NOMO-1 treated with DMSO at 0.1 percent for 48 hours (cell line): ENCODE results near the gene CACNA1D.

Experiments used
- DNase-seq: peaks from one replicate; lab custom pipeline; 2025; ENCODE audit not compliant: unreplicated experiment; lab: John Stamatoyannopoulos, UW

CACNA1D gene

DNA sequence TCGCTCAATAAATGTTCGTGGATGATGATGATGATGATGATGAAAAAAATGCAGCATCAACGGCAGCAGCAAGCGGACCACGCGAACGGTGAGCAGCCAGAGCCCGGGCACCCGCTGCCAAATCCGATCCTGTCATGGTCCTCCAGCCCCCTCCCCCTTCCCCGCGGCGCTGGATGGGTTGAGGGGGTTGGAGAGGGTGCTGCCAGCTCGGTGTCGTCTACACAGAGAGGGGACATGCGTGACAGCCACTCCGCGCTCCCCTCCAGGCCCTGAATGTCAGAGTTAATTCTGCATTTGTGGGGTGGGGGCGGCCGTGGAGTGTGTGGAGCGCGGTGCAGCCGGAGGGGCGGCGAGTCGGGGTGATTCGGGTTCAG lies 722 bp downstream of the CACNA1D start:
- DNase-seq = no peak

DNA sequence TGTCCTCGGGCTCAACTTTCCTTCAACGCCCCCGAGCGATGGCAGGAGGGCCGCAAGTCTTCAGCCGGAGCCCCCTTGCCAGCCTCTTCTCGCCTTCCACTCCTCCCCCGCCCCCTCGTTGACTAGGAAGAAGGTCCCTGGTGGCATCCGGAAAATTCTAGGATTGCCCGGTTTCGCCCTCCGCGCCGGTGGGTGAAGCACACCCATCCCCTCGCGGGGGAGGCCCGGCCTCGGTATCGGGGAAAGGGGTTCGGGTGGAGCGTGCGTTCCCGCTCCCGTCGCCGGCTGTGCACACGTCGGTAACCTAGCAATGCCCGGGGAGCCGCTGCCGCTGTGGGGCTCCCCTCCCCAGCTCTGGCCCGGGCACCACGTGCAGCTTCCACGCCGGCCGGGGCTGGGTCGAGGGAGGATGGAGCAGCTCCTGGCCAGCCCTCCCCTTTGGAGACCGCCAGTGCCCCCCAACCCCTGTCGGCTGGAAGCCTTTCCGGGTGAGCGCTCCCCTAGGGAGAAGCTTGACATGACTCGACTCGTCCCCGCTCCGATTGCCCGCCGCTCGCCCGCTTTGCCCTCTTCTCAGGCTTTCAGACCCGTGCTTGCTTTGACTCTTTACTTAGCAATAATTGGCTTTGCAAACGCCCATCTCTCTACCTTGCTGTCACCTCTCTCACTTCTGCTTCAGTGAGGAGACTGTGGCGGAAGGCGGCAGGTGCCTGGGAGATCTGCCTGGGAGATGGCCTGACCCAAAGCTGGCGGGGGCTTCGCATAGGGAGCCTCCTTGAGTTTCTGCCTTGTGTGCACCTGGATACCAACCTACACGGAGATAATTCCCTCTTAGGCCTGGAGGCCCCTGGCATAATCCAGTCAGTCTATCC lies 1.3 kb downstream of the CACNA1D start:
- DNase-seq = no peak

DNA sequence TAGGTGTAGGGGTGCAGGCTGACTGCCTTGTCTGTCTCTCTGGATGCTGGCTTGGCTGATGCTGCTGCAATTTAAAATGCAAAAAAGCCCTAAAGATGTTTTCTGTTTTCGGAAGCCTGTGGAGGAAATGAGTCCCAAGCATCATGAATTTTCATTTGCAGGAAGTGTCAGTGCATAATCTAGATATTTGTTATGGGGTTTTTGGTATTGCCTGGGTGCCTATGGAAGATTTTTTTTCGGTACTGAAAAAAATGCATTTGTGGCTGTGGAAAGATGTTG lies 1.9 kb downstream of the CACNA1D start:
- DNase-seq = no peak

DNA sequence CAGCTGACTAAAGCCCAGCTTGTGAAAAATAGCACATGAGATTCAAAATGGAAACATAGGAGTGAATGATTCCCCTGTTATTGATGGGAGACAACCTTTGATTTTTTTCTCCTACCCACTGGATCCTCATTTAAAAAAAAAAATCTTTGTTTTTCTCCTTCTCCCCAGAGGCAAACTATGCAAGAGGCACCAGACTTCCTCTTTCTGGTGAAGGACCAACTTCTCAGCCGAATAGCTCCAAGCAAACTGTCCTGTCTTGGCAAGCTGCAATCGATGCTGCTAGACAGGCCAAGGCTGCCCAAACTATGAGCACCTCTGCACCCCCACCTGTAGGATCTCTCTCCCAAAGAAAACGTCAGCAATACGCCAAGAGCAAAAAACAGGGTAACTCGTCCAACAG lies 2.6 kb downstream of the CACNA1D start:
- no peak for DNase-seq

DNA sequence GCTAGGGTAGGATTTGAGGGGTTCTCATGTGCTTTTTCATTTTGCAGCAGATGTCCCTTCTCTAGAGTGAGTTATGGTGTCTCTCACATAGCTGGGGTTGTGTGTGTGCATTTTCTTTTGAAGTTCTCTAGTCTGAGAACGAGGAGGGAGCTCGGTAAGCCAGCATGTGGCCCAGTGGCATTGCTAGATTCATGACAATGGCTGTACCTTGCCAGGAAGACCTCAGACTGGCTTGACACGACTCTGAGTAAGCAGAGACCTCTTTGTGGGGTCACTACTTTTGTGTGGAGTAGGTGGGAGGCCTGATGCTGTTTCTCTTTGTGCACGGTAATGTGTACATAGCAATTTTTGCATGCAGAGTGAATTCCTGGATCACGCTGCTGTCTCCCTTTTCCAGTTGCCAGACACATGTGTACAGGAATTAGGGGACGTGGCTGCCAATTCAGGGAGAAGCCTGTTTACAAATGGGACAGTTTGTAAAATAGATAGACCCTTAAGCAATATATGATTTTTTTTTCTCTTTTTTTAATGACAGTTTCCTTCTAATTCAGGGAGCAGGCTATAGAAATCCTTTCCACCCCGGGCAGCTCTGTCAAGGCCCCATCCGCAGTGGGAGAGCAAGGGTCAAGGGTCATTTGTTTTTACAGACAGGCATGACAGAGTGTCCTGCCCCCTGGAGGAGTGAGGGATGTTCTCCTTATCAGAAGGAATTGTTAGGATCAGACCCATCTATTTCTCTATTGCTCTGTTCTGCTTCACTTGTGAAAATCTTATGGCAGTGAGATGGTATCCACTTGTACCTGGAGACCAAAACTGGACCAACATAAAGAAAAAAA lies 4.6 kb downstream of the CACNA1D start:
- DNase-seq = no peak

DNA sequence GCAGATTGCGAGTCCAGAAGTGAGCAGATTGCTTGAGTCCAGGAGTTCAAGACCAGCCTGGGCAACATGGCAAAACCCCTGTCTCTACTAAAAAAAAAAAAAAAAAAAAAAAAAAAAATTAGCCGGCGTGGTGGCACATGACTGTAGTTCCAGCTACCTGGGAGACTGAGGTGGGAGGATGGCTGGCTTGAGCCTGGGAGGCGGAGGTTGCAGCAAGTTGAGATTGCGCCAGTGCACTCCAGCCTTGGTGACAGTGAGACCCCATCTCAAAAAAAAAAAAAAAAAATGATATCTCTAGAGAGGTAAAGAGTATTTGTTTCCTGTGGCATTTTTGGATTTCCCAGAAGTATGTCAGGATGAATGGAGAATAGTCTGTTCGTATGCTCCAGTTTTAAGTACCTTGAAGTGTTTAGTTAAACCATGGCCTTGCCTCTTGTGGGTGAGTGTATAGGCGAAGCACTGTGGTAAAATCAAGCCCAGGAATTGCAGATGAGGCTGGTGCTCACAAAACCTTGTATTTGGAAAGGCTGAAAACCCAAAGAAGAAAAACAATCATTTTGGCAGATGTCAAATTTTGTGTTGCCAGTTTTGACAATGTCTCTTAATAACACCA lies 5.9 kb downstream of the CACNA1D start:
- DNase-seq = no peak

DNA sequence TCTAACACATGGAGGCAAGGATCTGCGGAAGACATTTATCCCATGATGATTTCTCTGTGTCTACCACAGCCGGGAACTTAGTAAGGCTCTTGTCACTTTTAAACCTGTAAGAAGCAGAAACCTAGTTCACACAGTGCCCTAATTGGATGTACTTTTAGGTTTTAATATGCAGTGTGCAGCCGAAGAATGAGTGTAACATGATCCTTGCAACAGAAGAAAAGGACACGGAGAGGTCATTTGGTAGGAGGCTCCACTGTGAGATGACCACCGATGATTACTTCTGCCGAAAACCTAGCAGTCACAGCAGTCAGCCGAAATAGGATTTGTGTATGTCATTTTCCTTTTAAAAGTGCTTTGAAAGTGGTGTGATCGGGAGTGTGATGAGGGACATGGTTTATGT lies 6.8 kb downstream of the CACNA1D start:
- DNase-seq = no peak

DNA sequence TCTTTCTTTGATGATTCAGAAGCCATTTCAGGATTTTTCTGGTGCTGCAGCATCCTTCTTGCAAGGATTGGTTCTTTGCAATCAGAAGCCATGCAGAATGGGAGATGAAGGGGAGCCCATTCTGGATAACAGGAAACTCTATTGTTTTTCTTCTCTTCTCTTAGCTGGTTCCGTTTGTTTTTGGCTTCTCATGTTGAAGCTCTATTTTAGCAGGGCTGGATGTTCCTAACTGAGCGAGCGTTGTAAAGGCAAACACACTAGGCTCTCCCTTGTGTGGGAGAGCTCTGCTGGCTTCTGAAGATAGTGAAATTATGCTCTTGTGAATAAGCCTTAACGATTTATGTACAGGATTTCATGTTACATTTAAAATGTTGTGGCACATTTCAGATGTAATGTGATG lies 8.3 kb downstream of the CACNA1D start:
- DNase-seq = no peak

DNA sequence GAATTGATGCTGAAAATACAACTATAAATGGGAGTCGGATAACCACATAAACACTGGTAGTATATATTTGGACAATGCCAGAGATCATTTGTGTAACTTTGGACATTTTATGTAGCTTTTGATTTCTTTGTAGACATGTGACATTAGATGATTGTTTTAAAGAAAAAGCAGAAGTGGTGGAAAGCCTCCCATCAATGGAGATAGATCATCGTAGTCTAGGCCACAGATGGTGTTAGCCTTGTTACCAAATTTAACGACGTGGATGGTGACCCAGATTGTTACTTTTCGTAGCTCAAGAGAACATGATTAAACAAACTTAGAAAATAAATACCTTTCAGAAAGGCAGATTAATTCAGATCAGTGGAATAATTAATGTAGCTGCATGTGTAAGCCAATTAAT lies 8.8 kb downstream of the CACNA1D start:
- no peak for DNase-seq

DNA sequence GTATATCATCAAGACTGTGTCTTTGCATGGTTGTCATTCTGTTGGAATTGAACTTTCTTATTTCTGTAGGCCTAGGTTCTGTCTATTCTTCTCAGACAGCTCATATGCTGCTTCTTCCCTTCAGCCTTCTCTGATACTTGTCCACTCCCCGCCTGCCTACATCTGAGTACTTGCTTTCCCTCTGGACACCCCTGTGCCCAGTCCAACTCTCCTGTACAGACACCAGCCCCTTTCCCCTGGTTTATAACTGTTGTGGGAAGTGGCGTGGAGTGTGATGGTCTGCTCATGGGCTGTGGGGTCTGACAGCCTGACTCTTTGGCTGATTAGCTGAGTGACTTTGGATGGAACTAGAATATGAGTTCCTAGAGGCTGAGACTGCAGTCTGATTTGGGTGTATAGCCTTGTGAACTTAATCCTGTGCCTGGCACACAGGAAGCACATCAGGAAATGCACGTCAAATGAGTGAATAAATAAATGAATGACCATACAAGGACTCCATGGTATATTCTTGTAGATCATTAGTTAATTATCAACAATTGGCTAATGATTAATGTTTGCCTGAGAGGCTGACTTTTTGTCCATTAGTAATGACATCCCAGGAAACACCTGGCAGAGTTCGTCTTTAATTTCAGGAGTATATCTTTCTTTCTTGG lies 11.8 kb downstream of the CACNA1D start:
- DNase-seq = no peak

DNA sequence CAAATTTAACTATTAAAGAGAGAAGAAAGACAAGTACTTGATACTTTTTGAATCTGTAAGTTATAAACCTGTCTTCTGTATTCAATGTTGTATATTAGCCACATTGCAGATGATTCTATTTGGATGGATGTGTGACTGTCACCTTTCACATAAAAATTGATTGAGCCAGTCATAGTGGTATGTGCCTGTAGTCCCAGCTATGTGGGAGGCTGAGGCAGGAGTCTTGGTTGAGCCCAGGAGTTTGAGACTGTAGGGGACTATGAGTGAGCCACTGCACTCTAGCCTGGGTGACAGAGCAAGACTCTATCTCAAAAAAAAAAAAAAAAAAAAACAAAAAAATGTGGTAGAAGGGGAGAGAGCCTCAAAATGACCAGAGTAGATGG lies 12.3 kb downstream of the CACNA1D start:
- DNase-seq = no peak

DNA sequence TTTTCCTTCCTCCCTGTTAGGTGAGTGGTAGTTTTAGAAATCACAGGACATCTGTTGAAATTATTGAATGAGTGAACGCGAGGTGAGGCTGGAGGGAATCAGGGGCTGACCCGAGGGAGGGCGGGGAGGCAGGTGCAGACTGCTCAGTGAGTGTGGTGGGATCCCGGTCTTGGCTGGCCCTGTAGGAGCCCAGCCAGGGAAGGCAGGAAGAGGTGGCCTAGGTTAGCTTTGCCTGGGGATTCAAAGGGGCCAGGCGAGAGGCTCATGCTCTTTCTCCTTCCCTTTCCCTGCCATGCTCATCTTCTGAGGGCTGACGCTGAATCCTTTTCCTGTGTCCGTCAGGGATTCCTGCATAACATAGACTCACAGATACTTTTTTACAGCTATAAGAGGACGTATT lies 15.1 kb downstream of the CACNA1D start:
- DNase-seq = no peak

DNA sequence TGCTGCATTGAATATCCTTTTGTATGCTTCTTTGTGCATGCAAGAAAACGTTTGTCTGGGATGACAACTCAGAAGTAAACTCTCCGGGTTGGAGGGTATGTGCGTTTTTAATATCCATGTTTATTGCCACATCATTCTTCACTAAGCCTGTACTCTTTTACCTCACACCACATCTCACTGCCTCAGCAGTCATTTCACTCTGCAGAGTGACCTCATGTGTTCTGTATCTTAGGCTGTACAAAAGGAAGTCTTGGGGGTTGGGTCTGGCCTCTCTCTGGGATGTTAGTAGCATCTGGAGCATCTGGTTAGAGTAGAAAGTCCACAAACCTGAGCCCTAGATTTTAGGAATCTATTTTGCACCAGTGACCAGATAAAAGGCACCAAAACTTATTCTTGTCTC lies 16.1 kb downstream of the CACNA1D start:
- no peak for DNase-seq

DNA sequence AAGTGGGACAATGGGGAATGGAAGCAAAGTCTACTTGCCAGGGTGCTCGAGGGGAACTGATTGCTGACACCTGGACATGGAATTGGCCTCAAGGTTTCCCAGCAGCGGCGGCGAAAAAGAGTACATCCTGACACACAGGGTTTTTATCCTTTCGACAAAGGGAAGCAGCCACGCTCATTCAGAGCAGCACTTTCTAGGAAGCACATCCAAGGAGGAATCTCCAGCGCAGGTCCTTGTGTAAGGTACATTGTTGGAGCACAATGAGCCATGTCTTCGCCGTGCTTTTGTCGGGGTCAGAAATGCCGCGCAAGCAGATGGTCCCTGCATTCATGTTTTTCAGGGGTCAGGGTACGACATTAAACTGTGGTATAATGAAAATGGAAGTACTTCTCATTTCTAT lies 16.8 kb downstream of the CACNA1D start:
- DNase-seq = no peak

DNA sequence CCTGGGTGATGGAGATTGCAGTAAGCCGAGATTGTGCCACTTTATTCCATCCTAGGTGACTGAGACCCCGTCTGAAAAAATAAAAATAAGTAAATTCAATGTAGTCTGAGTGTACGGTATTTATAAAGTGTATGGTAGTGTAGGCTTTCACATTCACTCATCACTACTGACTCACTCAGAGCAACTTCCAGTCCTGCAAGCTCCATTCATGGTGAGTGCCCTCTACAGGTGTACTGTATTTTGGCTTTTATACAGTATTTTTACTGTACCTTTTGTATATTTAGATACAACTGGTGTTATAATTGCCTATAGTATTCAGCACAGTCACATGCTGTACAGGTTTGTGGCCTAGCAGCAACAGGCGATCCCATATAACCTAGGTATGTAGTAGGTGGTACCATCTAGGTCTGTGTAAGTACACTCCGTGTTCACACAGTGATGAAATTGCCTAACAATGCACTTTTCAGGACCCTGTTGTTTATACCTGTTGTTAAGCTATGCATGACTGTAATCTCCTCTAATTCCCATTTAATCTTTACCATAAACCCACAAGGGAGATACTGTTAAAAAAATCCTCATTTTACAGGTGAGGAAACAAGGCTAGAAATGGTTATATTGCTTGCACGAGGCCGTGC lies 19.3 kb downstream of the CACNA1D start:
- no peak for DNase-seq

DNA sequence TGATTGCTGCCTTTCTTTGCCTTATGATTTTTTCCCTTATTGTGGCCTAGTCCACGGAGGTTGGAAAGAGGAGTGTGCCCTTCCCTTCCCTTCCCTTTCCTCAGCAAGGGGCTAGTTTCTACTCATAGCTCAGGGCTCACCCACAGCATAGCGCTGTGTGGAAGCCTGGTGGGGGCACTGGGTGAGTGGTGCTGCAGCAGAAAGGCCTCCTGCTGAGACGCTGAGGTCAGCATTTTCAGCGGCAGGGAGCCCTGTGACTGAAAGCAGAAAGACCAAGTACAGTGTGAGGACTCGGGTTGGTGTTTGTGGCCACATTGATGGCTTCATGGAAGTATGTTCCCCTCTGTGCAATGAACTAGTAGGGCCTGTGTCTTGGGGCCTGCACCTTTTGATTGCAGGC lies 21.9 kb downstream of the CACNA1D start:
- DNase-seq = no peak

DNA sequence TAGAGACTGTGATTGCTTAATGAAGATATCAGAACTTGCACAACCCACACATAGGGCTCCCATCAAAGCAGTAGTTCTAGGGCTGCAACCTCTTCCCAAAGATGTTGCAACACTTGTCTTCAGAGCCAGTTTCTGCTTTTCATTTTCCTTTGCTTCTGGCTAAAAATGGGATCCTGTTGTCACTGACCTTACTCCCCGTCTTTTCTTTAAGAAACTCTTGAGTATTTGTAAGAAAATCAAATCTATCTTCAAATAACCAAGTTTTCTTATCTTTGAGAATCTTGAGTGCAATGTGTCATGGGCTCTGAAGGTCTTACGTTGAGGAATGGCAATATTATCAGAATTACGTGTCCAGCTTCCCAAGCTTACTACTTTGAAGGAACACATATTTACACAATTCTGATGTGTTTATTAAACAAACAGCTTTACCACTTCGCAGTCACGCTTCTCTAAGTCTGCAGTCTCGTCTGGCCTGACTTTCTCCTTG lies 24.1 kb downstream of the CACNA1D start:
- DNase-seq = peak; percentile 46

DNA sequence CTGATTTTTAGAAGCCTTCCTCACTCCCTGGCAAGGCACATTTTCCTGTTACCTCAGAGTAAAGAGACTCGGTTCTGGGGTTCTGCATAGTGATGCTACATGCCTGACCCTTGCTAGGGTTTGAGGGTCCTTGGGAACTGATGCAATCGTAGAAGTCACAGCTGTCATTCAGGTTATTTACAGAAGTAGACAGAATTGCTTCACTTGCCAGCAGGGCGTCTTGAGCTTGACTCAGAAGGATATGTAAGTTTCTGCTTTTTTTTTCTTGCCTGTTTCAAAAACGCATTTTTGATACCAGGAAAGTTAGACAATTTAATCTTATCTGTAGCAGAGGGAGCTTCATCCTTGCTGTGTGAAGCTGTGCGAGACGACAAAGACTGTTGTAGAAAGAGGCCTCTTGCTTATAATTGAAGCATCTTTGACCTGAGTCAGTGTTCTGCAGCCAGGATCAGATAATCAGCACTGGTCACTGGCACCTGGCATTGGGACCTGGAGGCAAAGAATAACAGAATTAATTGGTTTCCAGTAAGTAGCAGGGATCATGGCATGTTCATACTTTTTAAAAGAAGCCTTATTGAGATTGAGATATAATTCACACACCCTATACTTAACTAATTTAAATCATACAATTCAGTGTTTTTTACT lies 24.8 kb downstream of the CACNA1D start:
- DNase-seq = peak; percentile 63

DNA sequence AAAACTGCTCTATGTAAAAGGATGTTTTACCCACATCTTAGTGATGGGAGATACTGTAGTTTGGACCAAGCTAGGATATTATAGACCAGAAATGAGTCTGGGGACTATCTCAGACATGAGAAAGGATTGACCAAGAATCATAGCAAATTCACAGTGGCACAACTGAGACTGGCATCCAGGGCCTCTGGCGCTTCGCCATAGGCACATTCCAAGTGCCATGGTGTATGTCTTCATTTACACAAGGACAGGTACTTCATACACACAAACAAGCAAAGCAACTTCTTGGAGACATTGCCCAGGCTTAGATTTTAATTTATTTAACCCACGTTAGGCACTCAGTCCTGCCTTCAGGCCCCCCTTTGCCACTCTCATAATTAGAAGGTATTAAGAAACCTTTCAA lies 28.9 kb downstream of the CACNA1D start:
- no peak for DNase-seq

DNA sequence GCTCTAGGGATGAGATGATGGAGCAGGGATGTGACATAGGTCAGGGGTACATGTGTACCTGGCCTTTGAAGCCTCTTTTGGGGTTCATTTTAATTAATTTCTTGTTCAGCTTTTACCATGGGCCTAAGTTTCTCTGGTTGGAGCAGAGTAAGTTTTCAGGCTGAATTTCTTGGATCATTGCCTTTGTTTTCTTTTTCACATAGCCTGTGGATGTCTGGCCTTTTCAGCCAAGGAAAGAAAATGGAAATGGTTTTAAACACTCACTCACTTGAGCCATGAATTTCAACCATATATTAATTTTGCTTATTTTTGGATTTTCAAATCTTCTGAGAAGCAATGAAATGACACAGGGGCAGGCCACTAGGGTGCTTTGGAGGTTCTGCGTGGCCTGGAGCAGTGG lies 30.2 kb downstream of the CACNA1D start:
- DNase-seq = no peak
